MM.1S (cell line): ENCODE data around the gene DMRTC2.

ENCODE experiments used
- DNase-seq: peaks from one replicate; pipeline ENCODE4 v3.0.0-alpha.2; 2015
- H2AFZ ChIP-seq: fragments of 300-600 bp; sonication (generic); 2 replicates; pipeline ENCODE4 v1.6.0; 2016; ENCODE audit warnings: antibody characterized with exemption, low read length
- H3F3A ChIP-seq: fragments of 300-600 bp; sonication (generic); 2 replicates; pipeline ENCODE4 v1.6.1; 2016; ENCODE audit warnings: mild to moderate bottlenecking, antibody characterized with exemption, low read length, moderate library complexity, mixed read lengths; ENCODE audit not compliant: insufficient read depth
- H3K27ac ChIP-seq: fragments of 300-600 bp; sonication (generic); 2 replicates; pipeline ENCODE4 v1.5.1; 2016; ENCODE audit warnings: mild to moderate bottlenecking, low read length
- H3K27me3 ChIP-seq: fragments of 300-600 bp; sonication (generic); replicated peaks from 2 replicates; pipeline ENCODE4 v1.6.0; 2016; ENCODE audit warnings: low read length; ENCODE audit not compliant: insufficient read depth
- H3K36me3 ChIP-seq: fragments of 300-600 bp; sonication (generic); replicated peaks from 2 replicates; pipeline ENCODE4 v1.6.1; 2016; ENCODE audit warnings: mild to moderate bottlenecking, low read length, mixed read lengths; ENCODE audit not compliant: insufficient read depth
- H3K4me1 ChIP-seq: fragments of 300-600 bp; sonication (generic); 2 replicates; pipeline ENCODE4 v1.6.1; 2016; ENCODE audit warnings: low read length, mixed read lengths
- H3K4me2 ChIP-seq: fragments of 300-600 bp; sonication (generic); 2 replicates; pipeline ENCODE4 v1.6.0; 2016; ENCODE audit warnings: low read depth, low read length
- H3K4me3 ChIP-seq: fragments of 300-600 bp; sonication (generic); 2 replicates; pipeline ENCODE4 v1.5.1; 2016; ENCODE audit warnings: low read length, mixed read lengths
- H3K79me2 ChIP-seq: fragments of 300-600 bp; sonication (generic); 2 replicates; pipeline ENCODE4 v1.6.1; 2016; ENCODE audit warnings: mixed run types, low read length, mixed read lengths
- H3K9ac ChIP-seq: fragments of 300-600 bp; sonication (generic); 2 replicates; pipeline ENCODE4 v1.6.1; 2016; ENCODE audit warnings: low read length, mixed read lengths
- H3K9me2 ChIP-seq: fragments of 300-600 bp; sonication (generic); replicated peaks from 2 replicates; pipeline ENCODE4 v1.6.1; 2016; ENCODE audit warnings: mild to moderate bottlenecking, low read length, mixed read lengths; ENCODE audit not compliant: insufficient read depth
- H3K9me3 ChIP-seq: fragments of 300-600 bp; sonication (generic); replicated peaks from 2 replicates; pipeline ENCODE4 v1.6.1; 2016; ENCODE audit warnings: mild to moderate bottlenecking, low read length, mixed read lengths; ENCODE audit not compliant: insufficient read depth
- H4K20me1 ChIP-seq: fragments of 300-600 bp; sonication (generic); 2 replicates; pipeline ENCODE4 v1.6.1; 2016; ENCODE audit warnings: mild to moderate bottlenecking, low read length, moderate library complexity, mixed read lengths; ENCODE audit not compliant: insufficient read depth
- CTCF ChIP-seq: fragments of 300-600 bp; sonication (generic); IDR thresholded peaks from 2 replicates; pipeline ENCODE4 v1.5.1; 2016; ENCODE audit warnings: antibody characterized with exemption, low read length, mixed read lengths
- EZH2 ChIP-seq: fragments of 300-600 bp; sonication (generic); optimal IDR thresholded peaks from 2 replicates; pipeline ENCODE3; 2017; ENCODE audit warnings: low read depth, mild to moderate bottlenecking, antibody characterized with exemption, low read length, mixed read lengths
- EZH2phosphoT487 ChIP-seq: fragments of 300-600 bp; sonication (generic); IDR thresholded peaks from 2 replicates; pipeline ENCODE4 v1.6.1; 2018; ENCODE audit warnings: antibody characterized with exemption, low read length

The DMRTC2 gene

GRCh38 chr19:41887711-41888382 is 43.0 kb downstream of the DMRTC2 start:
- Histone ChIP-seq H3K4me3 (no peak overlapping the region), H3K27ac (no peak overlapping the region), H3K9me3 (no peaks in the 10 kb centered on the region), H3K79me2 (peaks cover 43% of the 10 kb centered on the region), H3F3A (peaks cover 7% of the 10 kb centered on the region), H3K4me1 (peaks cover 17% of the 10 kb centered on the region), H3K9ac (no peak overlapping the region), H2AFZ (no peak overlapping the region), H3K27me3 (no peaks in the 10 kb centered on the region), H3K4me2 (no peak overlapping the region), H3K9me2 (no peaks in the 10 kb centered on the region), H3K36me3 (no peaks in the 10 kb centered on the region), H4K20me1 (no peaks in the 10 kb centered on the region)
- DNase-seq: no peak
- TF ChIP-seq EZH2phosphoT487: no peak
- no peak for TF ChIP-seq CTCF
- TF ChIP-seq EZH2: no peak

GRCh38 chr19:41888926-41889325 is 44.1 kb downstream of the DMRTC2 start:
- Histone ChIP-seq H3K79me2 (peaks cover 38% of the 10 kb centered on the region), H3F3A (no peaks in the 10 kb centered on the region), H3K27me3 (no peaks in the 10 kb centered on the region), H3K9me2 (no peaks in the 10 kb centered on the region), H2AFZ (no peak overlapping the region), H3K9me3 (no peaks in the 10 kb centered on the region), H4K20me1 (no peaks in the 10 kb centered on the region), H3K9ac (no peak overlapping the region), H3K4me1 (peaks cover 17% of the 10 kb centered on the region), H3K36me3 (no peaks in the 10 kb centered on the region), H3K27ac (no peak overlapping the region), H3K4me3 (no peak overlapping the region), H3K4me2 (no peak overlapping the region)
- no peak for DNase-seq
- TF ChIP-seq EZH2phosphoT487 (no peak), CTCF (no peak), EZH2 (no peak)

DNA sequence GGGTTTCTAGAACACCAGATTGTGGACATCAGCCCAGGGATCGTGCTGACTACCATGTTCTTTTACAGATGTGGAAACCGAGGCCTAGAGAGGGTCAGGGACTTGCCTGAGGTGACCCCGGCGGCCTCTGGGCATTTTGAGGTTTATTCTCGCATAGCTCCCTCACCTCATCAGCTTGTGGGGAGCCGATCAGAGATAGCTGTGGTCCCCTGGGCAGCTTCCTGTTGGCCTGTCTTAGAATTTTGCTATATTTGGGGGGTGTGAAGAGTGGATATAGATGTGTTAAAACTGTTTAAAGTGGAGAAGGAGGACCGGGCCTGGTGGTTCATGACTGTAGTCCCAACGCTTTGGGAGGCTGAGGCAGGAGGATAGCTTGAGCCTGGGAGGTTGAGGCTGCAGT is 45.1 kb downstream of the DMRTC2 start:
- no peak for TF ChIP-seq CTCF
- TF ChIP-seq EZH2phosphoT487: no peak
- no peak for TF ChIP-seq EZH2
- Histone ChIP-seq H3K9me3 (no peaks in the 10 kb centered on the region), H3K4me3 (no peak overlapping the region), H3K79me2 (peaks cover 32% of the 10 kb centered on the region), H3F3A (no peaks in the 10 kb centered on the region), H3K9me2 (no peaks in the 10 kb centered on the region), H3K36me3 (no peaks in the 10 kb centered on the region), H3K27me3 (no peaks in the 10 kb centered on the region), H3K4me2 (no peak overlapping the region), H3K9ac (no peak overlapping the region), H3K4me1 (peaks cover 15% of the 10 kb centered on the region), H4K20me1 (no peaks in the 10 kb centered on the region), H3K27ac (no peak overlapping the region), H2AFZ (no peak overlapping the region)
- DNase-seq: no peak
